Measurements from ENCODE around the gene LCK.
A peak's percentile ranks its signal among the peaks of the same experiment; 100 is the strongest.
"Not testable (repeated sequence)": the region's sequence is repeated elsewhere in the genome, so short reads cannot be mapped to it uniquely, and the experiment has no call there.

LCK gene

DNA sequence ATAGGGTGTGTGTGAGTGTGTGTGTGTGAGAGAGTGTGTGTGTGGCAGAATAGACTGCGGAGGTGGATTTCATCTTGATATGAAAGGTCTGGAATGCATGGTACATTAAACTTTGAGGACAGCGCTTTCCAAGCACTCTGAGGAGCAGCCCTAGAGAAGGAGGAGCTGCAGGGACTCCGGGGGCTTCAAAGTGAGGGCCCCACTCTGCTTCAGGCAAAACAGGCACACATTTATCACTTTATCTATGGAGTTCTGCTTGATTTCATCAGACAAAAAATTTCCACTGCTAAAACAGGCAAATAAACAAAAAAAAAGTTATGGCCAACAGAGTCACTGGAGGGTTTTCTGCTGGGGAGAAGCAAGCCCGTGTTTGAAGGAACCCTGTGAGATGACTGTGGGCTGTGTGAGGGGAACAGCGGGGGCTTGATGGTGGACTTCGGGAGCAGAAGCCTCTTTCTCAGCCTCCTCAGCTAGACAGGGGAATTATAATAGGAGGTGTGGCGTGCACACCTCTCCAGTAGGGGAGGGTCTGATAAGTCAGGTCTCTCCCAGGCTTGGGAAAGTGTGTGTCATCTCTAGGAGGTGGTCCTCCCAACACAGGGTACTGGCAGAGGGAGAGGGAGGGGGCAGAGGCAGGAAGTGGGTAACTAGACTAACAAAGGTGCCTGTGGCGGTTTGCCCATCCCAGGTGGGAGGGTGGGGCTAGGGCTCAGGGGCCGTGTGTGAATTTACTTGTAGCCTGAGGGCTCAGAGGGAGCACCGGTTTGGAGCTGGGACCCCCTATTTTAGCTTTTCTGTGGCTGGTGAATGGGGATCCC, 22.5 kb downstream of the LCK start:
- DNase-seq (ENCODE audit: low read depth in 1 of 2, low spot score in 1 of 2), result peak; percentile 71 to 75

DNA sequence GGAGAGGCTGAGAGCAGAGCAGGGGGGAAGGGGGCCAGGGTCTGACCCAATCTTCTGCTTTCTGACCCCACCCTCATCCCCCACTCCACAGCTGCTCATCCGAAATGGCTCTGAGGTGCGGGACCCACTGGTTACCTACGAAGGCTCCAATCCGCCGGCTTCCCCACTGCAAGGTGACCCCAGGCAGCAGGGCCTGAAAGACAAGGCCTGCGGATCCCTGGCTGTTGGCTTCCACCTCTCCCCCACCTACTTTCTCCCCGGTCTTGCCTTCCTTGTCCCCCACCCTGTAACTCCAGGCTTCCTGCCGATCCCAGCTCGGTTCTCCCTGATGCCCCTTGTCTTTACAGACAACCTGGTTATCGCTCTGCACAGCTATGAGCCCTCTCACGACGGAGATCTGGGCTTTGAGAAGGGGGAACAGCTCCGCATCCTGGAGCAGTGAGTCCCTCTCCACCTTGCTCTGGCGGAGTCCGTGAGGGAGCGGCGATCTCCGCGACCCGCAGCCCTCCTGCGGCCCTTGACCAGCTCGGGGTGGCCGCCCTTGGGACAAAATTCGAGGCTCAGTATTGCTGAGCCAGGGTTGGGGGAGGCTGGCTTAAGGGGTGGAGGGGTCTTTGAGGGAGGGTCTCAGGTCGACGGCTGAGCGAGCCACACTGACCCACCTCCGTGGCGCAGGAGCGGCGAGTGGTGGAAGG, 23.7 kb downstream of the LCK start:
- DNase-seq (ENCODE audit: low read depth in 1 of 2, low spot score in 1 of 2), result no peak

DNA sequence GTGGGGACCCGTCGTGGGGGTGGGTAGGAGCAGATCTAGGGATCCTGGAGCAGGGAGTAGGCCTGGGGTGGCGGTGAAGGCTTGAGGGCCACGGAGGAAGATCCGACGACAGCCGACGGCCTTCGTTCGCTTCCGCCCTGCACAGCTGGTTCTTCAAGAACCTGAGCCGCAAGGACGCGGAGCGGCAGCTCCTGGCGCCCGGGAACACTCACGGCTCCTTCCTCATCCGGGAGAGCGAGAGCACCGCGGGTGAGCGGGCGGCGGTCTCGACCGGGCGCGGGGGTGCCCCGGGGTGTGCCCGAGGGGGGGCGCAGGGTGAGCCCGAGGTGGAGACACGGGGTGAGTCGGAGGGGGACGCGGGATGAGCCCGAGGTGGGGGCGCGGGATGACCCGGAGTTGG, 24.4 kb downstream of the LCK start:
- DNase-seq (ENCODE audit: low read depth in 1 of 2, low spot score in 1 of 2), result no peak

DNA sequence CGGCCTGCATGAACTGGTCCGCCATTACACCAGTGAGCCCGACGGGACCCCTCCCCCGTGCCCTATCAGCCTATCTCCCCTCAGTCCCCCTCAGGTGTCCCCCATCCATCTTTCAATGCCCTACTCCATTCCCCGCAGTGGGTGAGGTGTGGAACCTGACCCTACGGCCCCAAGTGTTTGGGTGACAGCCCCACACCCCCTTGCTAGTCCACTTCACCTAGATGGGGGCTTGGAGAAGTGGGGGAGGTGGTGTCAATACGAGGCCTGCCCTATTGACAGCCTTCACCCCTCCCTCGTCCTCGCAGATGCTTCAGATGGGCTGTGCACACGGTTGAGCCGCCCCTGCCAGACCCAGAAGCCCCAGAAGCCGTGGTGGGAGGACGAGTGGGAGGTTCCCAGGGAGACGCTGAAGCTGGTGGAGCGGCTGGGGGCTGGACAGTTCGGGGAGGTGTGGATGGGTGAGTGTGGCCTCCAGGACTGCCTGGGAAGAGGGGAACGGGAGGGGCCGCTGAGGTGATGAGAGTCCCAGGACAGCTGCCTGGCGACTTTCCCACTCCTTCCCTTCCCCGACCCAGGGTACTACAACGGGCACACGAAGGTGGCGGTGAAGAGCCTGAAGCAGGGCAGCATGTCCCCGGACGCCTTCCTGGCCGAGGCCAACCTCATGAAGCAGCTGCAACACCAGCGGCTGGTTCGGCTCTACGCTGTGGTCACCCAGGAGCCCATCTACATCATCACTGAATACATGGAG, 25.1 kb downstream of the LCK start:
- DNase-seq (ENCODE audit: low read depth in 1 of 2, low spot score in 1 of 2), result no peak

DNA sequence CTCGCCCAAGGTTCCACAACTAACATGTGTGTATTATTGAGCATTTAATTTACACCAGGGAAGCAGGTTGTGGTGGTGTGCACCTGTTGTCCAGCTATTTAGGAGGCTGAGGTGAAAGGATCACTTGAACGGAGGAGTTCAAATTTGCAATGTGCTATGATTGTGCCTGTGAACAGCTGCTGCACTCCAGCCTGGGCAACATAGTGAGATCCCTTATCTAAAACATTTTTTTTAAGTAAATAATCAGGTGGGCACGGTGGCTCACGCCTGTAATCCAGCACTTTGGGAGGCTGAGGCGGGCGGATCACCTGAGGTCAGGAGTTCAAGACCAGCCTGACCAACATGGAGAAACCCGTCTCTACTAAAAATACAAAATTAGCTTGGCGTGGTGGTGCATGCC, 33.7 kb downstream of the LCK start:
- DNase-seq (ENCODE audit: low read depth in 1 of 2, low spot score in 1 of 2), result not testable (repeated sequence)

DNA sequence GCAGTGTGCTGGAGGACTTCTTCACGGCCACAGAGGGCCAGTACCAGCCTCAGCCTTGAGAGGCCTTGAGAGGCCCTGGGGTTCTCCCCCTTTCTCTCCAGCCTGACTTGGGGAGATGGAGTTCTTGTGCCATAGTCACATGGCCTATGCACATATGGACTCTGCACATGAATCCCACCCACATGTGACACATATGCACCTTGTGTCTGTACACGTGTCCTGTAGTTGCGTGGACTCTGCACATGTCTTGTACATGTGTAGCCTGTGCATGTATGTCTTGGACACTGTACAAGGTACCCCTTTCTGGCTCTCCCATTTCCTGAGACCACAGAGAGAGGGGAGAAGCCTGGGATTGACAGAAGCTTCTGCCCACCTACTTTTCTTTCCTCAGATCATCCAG, 34.6 kb downstream of the LCK start:
- DNase-seq (ENCODE audit: low read depth in 1 of 2, low spot score in 1 of 2), result no peak

DNA sequence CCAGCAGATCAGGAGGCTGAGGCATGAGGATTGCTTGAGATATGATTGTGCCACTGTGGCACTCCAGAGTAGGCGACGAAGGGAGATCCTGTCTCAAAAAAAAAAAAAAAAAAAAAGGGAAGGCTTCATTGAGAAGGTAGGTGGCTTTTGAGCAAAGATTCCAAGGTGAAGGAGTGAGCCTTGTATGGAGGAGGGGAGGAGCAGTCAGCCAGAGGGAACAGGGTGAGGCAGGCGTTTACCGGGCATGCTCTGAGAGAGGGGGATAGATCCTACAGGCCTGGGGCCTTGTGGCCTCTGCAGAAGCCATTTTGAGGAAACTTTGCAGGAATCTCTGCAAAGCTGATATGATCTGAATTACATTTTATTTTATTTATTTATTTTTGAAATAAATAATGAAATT, 35.7 kb downstream of the LCK start:
- no peak for DNase-seq (ENCODE audit: low read depth in 1 of 2, low spot score in 1 of 2)

DNA sequence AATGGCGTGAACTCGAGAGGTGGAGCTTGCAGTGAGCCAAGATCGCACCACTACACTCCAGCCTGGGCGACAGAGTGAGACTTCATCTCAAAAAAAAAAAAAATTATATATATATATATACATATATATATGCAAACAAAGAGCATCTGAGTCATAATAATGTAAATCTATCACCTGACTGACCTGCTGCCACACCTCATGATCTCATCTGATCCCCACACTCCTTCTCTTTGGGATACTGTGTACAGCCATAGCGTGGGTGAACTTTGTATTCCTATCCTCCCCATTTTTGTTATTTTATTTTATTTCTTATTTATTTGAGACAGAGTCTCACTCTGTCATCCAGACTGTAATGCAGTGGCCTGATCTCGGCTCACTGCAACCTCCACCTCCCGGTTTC, 38.2 kb downstream of the LCK start:
- DNase-seq (ENCODE audit: low read depth in 1 of 2, low spot score in 1 of 2), result no peak

DNA sequence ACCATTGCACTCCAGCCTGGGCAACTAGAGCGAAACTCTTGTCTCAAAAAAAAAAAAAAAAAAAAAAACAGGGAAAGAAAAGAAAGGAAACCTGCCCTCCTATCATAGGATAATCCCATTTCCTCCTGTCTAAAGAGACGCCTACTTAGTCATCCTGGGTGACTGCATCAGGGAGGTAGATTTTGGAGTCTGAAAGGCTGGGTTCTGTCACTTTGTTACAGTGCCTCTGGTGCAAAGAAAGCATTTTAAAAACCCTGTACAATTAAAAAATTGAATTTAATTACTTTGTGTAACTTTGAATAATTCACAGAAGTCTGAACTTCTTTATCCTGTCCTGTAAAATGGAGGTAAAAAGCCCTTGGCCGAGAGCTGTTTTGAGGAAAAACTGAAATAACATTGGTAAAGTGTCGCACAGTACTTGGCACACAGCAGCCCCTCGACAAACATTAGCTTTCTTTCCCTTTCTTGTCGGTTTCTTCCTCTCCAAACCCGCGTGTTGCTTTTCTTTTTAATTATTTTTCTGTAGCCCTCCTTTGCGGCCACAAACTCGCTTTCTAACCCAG, 40.2 kb downstream of the LCK start:
- no peak for DNase-seq (ENCODE audit: low read depth in 1 of 2, low spot score in 1 of 2)

DNA sequence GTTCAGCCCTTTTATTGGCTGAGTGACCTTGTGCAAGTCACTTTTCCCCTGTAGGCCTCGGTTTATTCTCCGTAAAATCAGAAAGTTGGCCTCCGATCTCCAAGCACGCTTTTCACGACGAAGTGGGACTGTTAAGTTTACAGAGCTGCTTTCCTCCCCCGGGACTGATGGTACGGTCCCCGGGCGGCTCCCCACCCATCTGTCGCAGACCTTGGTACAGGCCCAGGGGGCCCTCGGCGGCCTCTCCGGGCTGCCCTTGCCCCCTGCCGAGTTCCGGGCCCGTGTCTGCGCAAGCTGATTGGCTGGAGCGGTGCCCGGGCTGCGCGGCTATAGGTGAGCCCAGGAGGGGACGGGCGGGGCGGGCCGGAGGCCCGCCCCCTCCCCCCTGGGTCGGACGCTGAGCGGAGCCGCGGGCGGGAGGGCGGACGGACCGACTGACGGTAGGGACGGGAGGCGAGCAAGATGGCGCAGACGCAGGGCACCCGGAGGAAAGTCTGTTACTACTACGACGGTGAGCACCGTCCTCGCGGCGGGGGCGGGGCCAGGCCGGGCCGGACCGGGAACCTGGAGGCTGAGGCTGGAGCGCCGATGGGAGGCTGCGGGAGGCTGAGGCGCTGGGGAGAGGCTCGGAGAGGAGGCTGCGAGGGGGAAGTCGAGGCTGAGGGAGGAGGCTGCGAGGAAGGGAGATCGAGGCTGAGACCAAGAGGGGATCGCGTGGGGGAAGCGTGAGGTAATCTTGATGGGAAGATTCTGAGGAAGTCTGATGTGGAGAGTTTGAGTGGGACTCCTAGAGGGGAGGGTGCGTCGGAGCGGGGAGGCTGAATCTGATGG, 40.9 kb downstream of the LCK start, which contains the start of gene HDAC1:
TSS of gene HDAC1 (plus strand) at position 376 of the 831 bp plus-strand sequence. CDS start at position 463, 87 bp downstream.
- DNase-seq (ENCODE audit: low read depth in 1 of 2, low spot score in 1 of 2), result peak; percentile 92 to 97

DNA sequence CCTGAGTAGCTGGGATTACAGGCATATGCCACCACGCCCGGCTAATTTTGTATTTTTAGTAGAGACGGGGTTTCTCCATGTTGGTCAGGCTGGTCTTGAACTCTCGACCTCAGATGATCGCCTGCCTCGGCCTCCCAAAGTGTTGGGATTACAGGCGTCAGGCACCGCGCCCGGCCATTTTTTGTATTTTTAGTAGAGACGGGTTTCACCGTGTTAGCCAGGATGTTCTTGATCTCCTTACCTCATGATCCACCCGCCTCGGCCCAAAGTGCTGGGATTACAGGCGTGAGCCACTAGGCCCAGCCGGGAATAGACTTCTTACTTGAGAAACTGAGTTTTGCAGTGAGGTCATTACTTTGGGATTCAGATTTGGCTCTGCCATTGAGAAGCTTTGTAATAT, 47.1 kb downstream of the LCK start:
- not testable (repeated sequence) for DNase-seq (ENCODE audit: low read depth in 1 of 2, low spot score in 1 of 2)

DNA sequence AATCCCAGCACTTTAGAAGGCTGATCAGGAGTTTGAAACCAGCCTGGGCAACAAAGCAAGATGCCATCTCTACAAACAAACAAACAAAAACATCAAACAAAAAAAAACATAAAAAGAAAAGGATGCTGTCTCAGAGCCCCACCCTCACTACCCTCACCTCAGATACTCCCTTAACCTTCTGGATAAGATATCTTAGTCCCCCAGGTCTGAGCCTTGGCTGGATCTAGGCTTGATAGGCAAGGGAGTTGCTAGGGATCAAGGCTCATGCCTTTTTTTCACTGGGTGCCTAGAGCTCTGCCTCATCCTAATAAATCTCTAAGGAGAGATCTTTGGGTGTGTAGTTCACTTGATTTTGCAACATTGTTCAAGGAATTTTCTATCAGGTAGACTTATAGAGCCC, 48.3 kb downstream of the LCK start:
- no peak for DNase-seq (ENCODE audit: low read depth in 1 of 2, low spot score in 1 of 2)

DNA sequence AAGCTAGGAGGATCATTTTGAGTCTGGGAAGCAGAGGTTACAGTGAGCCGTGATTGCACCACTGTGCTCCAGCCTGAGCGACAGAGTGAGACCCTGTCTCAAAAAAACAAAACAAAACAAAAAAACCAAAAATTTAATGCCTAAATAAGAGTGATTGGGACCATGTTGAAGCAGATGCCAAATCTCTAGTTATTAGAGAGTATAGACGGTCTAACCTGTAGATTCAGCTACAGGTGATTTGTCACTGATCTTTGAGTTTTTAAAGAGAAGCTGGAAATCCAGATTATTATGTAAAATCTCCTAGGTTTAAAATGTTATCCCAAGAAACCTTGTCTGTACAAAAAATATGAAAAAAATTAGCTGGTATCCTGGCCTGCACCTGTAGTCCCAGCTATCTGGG, 52.3 kb downstream of the LCK start:
- no peak for DNase-seq (ENCODE audit: low read depth in 1 of 2, low spot score in 1 of 2)

DNA sequence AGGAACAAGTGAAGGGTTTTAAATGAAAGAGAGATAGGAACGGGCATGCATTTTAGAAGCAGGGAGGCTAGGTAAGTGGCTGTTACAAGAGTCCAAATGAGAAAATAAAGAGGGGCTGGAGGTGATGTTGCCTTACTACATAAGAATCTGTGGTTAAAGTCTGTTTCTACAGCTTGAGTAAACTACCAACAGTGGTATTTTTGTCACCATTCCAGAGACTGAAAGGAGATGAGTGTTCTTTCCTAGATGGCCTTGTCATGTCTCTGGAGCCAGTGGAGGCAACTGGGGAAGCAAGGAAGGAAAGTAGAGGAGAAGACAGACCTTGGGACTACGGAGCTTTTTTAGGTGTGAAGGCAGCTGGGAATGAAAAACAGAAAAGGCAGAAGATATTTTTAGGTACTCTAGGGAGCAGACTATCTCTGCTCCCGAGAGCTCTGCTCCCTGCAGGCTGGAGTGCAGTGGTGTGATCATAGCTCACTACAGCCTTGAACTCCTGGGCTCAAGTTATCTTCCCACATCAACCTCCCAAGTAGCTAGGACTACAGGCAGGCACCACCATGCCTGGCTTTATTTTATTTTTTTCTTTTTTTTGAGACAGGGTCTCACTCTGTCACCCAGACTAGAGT, 53.0 kb downstream of the LCK start:
- no peak for DNase-seq (ENCODE audit: low read depth in 1 of 2, low spot score in 1 of 2)

DNA sequence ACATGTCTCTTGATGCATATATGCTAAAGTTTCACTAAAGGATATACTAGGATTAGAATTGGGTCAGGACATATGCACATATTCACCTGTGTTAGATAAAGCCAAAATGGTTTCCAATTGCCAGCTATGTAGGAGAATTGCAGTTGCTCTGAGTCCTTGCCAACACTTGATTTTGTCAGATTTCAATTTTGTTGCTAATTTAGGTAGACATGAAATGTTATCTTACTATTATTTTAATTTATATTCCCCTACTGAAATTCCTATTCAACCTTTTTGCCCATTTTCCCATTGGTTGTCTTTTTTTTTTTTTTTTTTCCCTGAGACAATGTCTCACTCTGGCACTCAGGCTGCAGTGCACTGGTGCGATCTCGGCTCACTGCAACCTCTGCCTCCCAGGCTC, 54.2 kb downstream of the LCK start:
- no peak for DNase-seq (ENCODE audit: low read depth in 1 of 2, low spot score in 1 of 2)

DNA sequence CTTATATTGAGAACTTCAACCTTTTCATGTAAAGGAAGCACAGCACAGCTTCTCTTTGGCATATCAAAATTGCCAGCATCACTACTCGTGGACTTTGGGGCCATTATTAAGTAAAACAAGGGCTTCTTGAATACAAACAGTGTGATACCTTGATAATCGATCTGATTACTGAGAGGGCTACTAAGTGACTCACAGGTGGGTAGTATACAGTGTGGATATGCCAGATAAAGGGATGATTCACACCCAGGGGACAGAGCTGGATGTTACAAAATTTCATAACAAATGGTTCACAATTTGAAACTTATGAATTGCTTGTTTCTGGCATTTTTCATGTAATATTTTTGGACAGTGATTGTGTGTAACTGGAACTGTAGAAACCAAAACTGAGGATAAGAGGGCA, 56.3 kb downstream of the LCK start:
- DNase-seq (ENCODE audit: low read depth in 1 of 2, low spot score in 1 of 2), result no peak

DNA sequence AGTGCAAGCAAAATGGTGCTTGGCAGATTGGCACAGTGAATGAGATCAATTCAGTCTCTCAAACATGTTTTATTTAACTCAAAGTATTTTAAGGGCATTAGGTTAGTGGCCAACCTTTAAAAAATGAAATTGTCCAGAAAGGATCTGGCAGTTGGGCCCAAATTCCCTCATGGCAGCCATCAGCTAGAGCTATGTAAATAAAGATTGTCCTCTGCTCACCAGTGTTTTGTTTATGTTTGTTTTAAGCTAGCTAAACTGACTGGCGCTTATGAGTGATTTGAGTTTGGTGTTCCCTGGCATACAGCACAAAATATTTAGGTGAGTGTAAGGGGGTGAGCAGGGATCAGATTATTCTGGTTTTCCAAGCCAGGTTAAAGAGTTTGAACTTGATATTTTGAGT, 58.9 kb downstream of the LCK start:
- DNase-seq (ENCODE audit: low read depth in 1 of 2, low spot score in 1 of 2), result no peak

DNA sequence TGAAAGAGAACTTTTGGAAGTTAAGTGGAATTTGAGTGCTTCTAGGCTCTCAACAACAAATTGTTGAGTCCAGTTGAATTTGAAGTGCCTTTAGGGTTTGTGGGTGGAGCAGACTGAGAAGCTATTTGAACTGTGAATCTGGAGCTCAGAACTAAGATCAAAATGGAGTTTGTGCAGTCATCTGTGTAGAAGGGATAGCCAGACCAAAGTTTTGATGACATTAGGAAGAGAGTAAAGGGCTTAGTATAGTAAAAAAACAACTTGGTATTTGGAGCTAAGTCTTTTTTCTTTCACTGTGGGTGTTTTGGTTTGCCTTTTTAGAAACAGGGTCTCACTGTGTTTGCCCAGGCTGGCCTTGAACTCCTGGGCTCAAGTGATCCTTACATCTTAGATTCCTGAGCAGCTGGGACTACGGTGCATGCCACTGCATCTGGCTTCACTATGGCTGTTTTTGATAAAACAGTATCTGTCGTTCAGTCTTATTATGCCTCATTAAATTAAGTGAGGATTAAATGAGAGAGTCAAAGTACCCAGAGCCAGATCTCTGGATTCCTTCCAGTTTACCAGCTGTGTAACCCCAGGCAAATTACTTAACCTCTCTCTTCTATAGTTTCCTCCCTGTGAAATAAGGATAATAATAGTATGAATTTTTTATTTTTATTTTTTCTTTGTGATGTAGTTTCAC, 60.8 kb downstream of the LCK start:
- no peak for DNase-seq (ENCODE audit: low read depth in 1 of 2, low spot score in 1 of 2)

DNA sequence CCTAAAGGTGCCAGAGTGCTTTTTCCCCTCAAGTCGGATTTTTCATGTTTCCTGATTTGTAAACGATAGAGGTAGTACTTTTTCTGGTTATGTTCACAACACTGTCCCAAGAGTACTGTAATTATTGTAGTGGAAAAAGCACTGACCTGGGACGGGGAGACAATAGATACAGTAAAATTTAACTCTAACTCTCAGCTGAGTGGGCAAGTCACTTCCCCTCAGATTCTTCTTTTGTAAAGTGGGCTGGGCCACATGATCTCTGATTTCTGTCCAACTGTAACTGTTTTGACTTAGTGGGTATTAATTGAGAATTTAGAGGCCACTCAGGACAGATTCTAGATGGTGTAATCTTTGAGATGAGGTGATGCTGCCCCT, 65.8 kb downstream of the LCK start:
- DNase-seq (ENCODE audit: low read depth in 1 of 2, low spot score in 1 of 2), result no peak
